ENCODE measurements around the gene ERBB4.

Gene ERBB4

DNA sequence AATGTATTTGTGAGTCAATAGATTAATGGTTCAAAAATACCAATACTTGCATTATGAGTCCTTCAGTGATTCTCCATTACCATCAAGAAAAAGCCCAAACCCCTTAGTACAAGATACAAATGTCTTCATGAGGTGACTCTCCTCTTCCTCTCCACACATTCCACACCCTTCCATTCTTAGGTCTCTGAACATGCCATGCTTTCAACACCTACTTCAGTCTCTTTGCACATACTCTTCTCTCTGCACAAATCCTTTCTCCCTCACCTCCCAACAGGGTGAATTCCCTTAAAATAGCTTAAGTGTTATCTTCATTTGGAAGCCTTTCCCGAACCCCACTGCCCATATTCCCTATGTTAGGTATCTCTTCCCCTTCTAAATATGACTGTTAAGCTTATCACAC lies 131.9 kb downstream of the ERBB4 start:
- Histone ChIP-seq H3K27me3 (no peaks in the 10 kb centered on the region), H3K36me3 (no peaks in the 10 kb centered on the region), H3K9me3 (no peaks in the 10 kb centered on the region), H3K4me1 (no peaks in the 10 kb centered on the region; the same call in 1 of the 2 replicates), H3K4me3 (ENCODE audit: low read depth, low read length) (no peak overlapping the region)
- no peak for DNase-seq
- TF ChIP-seq CTCF (IDR thresholded peaks at IDR 0.05; ENCODE audit: low read depth, low read length) = no peak

- H3K4me3 ChIP-seq (ENCODE audit: low read depth, low read length) = no peak overlapping the region
- no peaks in the 10 kb centered on the region for H3K36me3 ChIP-seq
- DNase-seq = no peak
- H3K9me3 ChIP-seq = no peaks in the 10 kb centered on the region
- no peaks in the 10 kb centered on the region for H3K4me1 ChIP-seq
- TF ChIP-seq CTCF (IDR thresholded peaks at IDR 0.05; ENCODE audit: low read depth, low read length) = no peak
- no peaks in the 10 kb centered on the region for H3K27me3 ChIP-seq
Measured at GRCh38 chr2:212402316-212402715, 136.3 kb downstream of the ERBB4 start.

GRCh38 chr2:212398316-212398715 lies 140.3 kb downstream of the ERBB4 start:
- Histone ChIP-seq H3K9me3 (no peaks in the 10 kb centered on the region), H3K36me3 (no peaks in the 10 kb centered on the region), H3K27me3 (no peaks in the 10 kb centered on the region), H3K4me1 (no peaks in the 10 kb centered on the region), H3K4me3 (ENCODE audit: low read depth, low read length) (no peak overlapping the region)
- TF ChIP-seq CTCF (IDR thresholded peaks at IDR 0.05; ENCODE audit: low read depth, low read length) = no peak
- DNase-seq = no peak

DNA sequence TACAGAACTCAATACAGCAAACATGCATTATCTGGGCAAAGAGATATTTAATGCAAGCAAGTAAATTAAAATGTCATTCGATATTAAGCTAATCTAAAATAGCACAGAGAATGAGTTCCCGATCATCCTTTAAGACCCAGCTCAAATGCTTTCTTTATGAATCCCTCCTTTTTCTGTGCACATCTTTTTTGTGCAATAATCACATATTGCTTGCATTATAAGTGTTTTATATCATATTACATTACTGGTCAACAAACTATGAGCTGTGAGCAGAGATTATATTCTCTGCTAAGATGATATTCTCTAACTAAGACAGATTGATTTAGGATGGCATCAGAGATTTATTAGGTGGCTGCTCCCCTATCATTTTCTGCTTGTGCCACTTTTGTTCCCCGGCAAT lies 146.1 kb downstream of the ERBB4 start:
- Histone ChIP-seq H3K4me1 (no peaks in the 10 kb centered on the region; the same call in 1 of the 2 replicates), H3K27me3 (no peaks in the 10 kb centered on the region), H3K36me3 (no peaks in the 10 kb centered on the region), H3K4me3 (ENCODE audit: low read depth, low read length) (no peak overlapping the region), H3K9me3 (no peaks in the 10 kb centered on the region)
- DNase-seq = no peak
- TF ChIP-seq CTCF (IDR thresholded peaks at IDR 0.05; ENCODE audit: low read depth, low read length) = no peak

DNA sequence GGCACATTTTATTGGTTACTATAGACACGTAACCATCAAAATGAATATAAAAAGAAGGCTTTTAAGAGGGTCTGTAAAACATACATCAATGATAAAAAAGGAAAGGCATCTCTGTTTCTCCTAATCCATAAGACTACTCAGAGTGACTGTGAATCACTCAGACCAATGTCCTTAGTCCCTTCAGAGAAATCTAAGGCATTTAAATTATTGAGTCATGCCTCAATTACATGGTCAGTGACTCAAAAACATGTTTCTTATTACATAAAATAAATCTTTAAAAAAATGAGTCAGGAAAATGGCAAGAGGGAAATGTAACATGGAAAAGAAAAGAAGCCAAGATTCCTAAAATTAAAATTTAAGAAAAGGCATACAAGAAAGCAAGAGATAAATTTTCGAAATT lies 146.6 kb downstream of the ERBB4 start:
- H3K4me3 ChIP-seq (ENCODE audit: low read depth, low read length) = no peak overlapping the region
- DNase-seq = no peak
- no peak for TF ChIP-seq CTCF (IDR thresholded peaks at IDR 0.05; ENCODE audit: low read depth, low read length)
- no peaks in the 10 kb centered on the region; the same call in 1 of the 2 replicates for H3K4me1 ChIP-seq
- no peaks in the 10 kb centered on the region for H3K9me3 ChIP-seq
- no peaks in the 10 kb centered on the region for H3K27me3 ChIP-seq
- no peaks in the 10 kb centered on the region for H3K36me3 ChIP-seq

GRCh38 chr2:212387146-212387545 lies 151.5 kb downstream of the ERBB4 start:
- no peaks in the 10 kb centered on the region for H3K9me3 ChIP-seq
- H3K4me3 ChIP-seq (ENCODE audit: low read depth, low read length) = no peak overlapping the region
- TF ChIP-seq CTCF (IDR thresholded peaks at IDR 0.05; ENCODE audit: low read depth, low read length) = no peak

More at GRCh38 chr2:212387146-212387545, 151.5 kb downstream of the ERBB4 start:
- Histone ChIP-seq H3K36me3 (no peaks in the 10 kb centered on the region), H3K27me3 (no peaks in the 10 kb centered on the region), H3K4me1 (peaks cover 3% of the 10 kb centered on the region)
- DNase-seq = no peak
